Adrenal gland (tissue), 12 donors: ENCODE measurements around the gene ADPRHL1. TPM values are rescaled to one million over a fixed set of nuclear protein-coding genes. Genes with fewer than 3 reads are reported as not detected.
A peak's percentile ranks its signal among the peaks of the same experiment; 100 is the strongest.

ENCODE experiments used
- DNase-seq, 7 donors: peaks; one replicate each; pipeline ENCODE4 v3.0.0-alpha.2; 2019 to 2020
- H3K27ac ChIP-seq, 5 donors: fragments of 200-600 bp; sonication (generic) in 4 of 5; 1 replicate in 3 of 5; 2 replicates in 2 of 5; pipeline versions ENCODE4 v1.5.1 to v1.8.0; 2016 to 2020; ENCODE audit warnings: mild to moderate bottlenecking in 1 of 5
- H3K27me3 ChIP-seq: fragments of 200-600 bp; 2 replicates; pipeline ENCODE4 v1.8.0; 2021
- H3K36me3 ChIP-seq, 2 donors: fragments of 200-600 bp; replicated peaks in 1 of 2; 1 replicate in 1 of 2; 2 replicates in 1 of 2; pipeline versions ENCODE4 v1.5.1 to v1.8.0; 2018 to 2022
- H3K4me1 ChIP-seq, 2 donors: fragments of 200-600 bp; replicated peaks in 1 of 2; 1 replicate in 1 of 2; 2 replicates in 1 of 2; pipeline versions ENCODE4 v1.5.1 to v1.8.0; 2018 to 2021
- H3K4me3 ChIP-seq, 4 donors: fragments of 200-600 bp; sonication (generic) in 3 of 4; one replicate each; pipeline ENCODE4 v1.5.1; 2016 to 2018
- H3K9me3 ChIP-seq, 3 donors: fragments of 200-600 bp; sonication (generic) in 1 of 3; replicated peaks in 1 of 3; 1 replicate in 2 of 3; 2 replicates in 1 of 3; pipeline versions ENCODE4 v1.5.1 to v1.8.0; 2016 to 2021
- POLR2A ChIP-seq, 2 donors: fragments of 450-650 bp; IDR thresholded peaks; one replicate each; pipeline ENCODE4 v1.6.1; 2017; ENCODE audit warnings: antibody characterized with exemption in 2 of 2, mild to moderate bottlenecking in 2 of 2, moderate library complexity in 1 of 2
- WGBS, 4 donors: extraction: QIAGEN DNeasy Blood & Tissue Kit in 2 of 4; methylation state at CpG; one replicate each; pipeline versions ENCODE4 v1.1.5 to v1.1.7; 2013 to 2017; 5-methylcytosine and 5-hydroxymethylcytosine counted together
- intact Hi-C, 2 donors: fragments of 100-400 bp; cut with DNase I; formaldehyde crosslinking; loops; one replicate each; pipeline versions ENCODE4 v1.14.1 to v1.15.0; 2022 to 2023
- polyA plus RNA-seq, 3 donors: library from polyadenylated mRNA; stranded (reverse); fragments of 200-250 nt in 2 of 3; fragments of 350-450 nt in 1 of 3; fragmentation: Illumina TruSeq in 1 of 3; extraction: RNeasy Lipid Tissue Mini Kit (QIAGEN cat#74804) in 1 of 3; gene quantifications; one replicate each; pipeline ENCODE4 v1.2.3, GENCODE V29; 2013 to 2014
- total RNA-seq, 9 donors: library from RNA; depleted of rRNA in 4 of 9; stranded (reverse); fragments of >200 nt in 4 of 9; fragments of 120-200 nt in 1 of 9; fragmentation: NEBNext Ultra II Directional in 1 of 9; extraction: Animal tissue kit (Norgen Biotek cat#: 25700) in 1 of 9; gene quantifications; one replicate each; pipeline versions ENCODE4 v1.1.0 to v1.2.4, GENCODE V29; 2013 to 2023
- TF ChIP-seq, protein P1 (sequence below), 6 experiments: fragments of 450-650 bp in 4 of 6; fragments of 200-600 bp in 2 of 6; sonication (generic) in 1 of 6; IDR thresholded peaks; 1 replicate in 5 of 6; 2 replicates in 1 of 6; pipeline versions ENCODE4 v1.5.1 to v1.8.0; 2016 to 2021; ENCODE audit warnings: antibody characterized with exemption in 6 of 6, mild to moderate bottlenecking in 2 of 6, moderate library complexity in 1 of 6
- donor health status: healthy with polysubstance abuse.
- donor health status: Bipolar disorder and iron deficiency.
- donor health status: DM: yes; HTN: yes; CAD: no.
- donor health status: DM: no; HTN: no; CAD: no.
- donor health status: DM: no; HTN: no; CAD: no.
- donor health status: DM: yes; HTN: yes; CAD: no.

The ADPRHL1 gene
- total and polyA plus RNA-seq, 12 donors, result 2.0 to 14.2 (median 4.0) TPM

DNA sequence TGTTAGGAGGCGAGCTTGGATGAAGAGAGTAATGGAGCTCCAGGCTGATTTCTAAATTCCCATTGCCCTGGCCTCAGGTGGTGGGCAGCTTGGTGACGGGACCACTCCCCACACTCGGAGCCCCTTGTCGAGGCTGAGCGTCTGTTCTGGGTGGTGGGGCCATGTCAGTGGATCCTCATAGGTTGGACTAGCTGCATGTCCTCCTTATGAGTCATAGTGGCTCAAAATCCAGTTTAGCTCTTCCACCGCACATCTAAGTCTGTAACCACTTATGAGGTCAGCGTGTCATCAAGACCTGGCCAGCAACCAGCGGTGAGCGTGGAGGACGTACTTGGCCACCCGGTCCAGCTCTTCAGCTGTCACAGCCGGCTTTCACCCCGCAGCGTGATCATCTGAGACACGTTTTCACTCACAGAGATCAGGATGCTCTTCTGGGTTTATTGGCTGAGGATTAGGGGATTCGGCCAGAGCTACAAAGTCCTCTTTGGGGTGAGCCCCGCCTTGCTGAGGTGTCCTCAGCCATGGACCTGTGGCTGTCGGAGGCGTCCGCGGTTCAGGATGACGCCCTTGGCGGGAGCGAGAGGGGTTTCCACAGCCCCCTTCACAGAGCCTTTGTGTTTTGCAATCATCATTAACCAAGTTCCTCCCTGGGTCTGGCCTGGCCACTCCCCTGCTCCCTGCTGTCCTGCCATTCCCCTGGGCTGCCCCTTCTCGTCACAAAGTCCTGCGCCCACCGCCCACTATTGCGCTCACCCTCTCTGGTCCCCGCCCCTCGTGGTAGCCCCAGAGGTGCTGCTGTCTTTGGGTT lies 41.9 kb downstream of the ADPRHL1 start:
- no peaks in the 10 kb centered on the region for H3K27me3 ChIP-seq
- DNase-seq, result no peak
- H3K36me3 ChIP-seq, result no peaks in the 10 kb centered on the region
- H3K4me3 ChIP-seq, result no peak overlapping the region
- intact Hi-C loops, result no loop called here
- no peaks in the 10 kb centered on the region for H3K4me1 ChIP-seq
- 78 to 84% (median 79%) methylated on average over 20 to 30 of the region's 30 CpGs for WGBS, 4 donors
- H3K27ac ChIP-seq, result no peak overlapping the region
- TF ChIP-seq POLR2A (IDR thresholded peaks at IDR 0.05), result no peak
- TF ChIP-seq, protein P1, sequence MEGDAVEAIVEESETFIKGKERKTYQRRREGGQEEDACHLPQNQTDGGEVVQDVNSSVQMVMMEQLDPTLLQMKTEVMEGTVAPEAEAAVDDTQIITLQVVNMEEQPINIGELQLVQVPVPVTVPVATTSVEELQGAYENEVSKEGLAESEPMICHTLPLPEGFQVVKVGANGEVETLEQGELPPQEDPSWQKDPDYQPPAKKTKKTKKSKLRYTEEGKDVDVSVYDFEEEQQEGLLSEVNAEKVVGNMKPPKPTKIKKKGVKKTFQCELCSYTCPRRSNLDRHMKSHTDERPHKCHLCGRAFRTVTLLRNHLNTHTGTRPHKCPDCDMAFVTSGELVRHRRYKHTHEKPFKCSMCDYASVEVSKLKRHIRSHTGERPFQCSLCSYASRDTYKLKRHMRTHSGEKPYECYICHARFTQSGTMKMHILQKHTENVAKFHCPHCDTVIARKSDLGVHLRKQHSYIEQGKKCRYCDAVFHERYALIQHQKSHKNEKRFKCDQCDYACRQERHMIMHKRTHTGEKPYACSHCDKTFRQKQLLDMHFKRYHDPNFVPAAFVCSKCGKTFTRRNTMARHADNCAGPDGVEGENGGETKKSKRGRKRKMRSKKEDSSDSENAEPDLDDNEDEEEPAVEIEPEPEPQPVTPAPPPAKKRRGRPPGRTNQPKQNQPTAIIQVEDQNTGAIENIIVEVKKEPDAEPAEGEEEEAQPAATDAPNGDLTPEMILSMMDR (IDR thresholded peaks at IDR 0.05), result no peak
- H3K9me3 ChIP-seq, result no peaks in the 10 kb centered on the region

DNA sequence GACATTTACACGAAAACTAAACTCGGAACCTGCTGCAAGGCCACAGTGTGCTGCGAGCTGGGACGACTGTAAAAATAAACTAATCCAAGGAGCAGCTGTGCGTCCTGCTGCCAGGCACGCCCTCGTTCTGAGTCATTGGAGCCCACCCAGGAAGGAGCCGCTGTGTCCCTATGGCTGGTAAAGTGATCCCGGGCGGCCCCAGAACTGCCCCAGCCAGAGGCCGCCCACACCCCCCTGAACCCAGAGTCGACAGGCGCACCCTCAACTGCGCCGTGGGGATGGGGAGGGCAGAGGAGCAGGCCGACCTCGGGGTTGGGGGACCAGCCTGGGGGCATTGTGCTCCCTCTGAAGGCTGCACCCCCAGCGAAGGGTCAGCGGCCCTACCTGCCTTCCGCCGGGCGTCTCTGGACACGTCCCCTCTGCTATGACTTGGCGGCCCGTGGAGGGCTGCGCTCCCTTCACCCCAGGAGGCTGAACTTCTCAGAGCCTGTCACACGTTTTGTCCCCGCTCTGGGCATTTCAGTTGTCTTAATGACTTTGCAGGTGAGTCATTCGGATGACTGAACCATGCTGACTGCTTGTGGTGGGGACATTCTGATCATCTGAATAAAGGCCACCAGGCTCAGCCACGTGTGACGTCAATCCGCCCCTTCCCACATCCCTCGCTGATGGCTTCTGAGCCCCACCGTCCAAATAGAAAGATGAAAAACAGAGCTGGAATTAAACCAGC lies 42.7 kb downstream of the ADPRHL1 start:
- no peaks in the 10 kb centered on the region for H3K9me3 ChIP-seq
- no peak overlapping the region for H3K27ac ChIP-seq
- H3K27me3 ChIP-seq, result no peaks in the 10 kb centered on the region
- intact Hi-C loops, result no loop called here
- H3K36me3 ChIP-seq, result no peaks in the 10 kb centered on the region
- 74 to 79% (median 76%) methylated on average over 14 to 34 of the region's 34 CpGs for WGBS, 4 donors
- no peak overlapping the region for H3K4me3 ChIP-seq
- no peak for DNase-seq
- no peak for TF ChIP-seq POLR2A (IDR thresholded peaks at IDR 0.05)
- TF ChIP-seq, protein P1 (IDR thresholded peaks at IDR 0.05), result no peak
- H3K4me1 ChIP-seq, result no peaks in the 10 kb centered on the region

DNA sequence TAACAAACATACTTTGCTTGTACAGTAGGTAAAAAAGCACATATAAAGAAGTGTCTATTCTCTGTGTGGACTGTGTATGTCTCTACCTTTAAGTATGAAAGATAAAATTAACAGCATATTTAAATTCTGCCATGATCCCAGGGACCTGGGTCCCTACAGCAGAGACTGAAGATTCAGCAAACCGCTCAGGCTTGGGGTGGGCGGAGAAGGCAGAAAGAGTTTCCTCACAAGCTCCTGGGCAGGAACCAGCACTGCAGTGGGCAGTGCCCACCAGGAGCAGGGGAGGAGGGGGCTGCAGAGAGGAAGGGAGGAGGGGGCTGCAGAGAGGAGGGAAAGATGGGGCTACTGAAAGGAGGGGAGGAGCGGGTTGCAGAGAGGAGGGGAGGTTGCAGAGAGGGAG lies 44.7 kb downstream of the ADPRHL1 start:
- Histone ChIP-seq H3K9me3 (no peaks in the 10 kb centered on the region), H3K4me3 (no peak overlapping the region), H3K27ac (no peak overlapping the region), H3K36me3 (no peaks in the 10 kb centered on the region), H3K27me3 (no peaks in the 10 kb centered on the region), H3K4me1 (no peaks in the 10 kb centered on the region)
- DNase-seq, result peak in 1 of 7 donors; percentile 2
- intact Hi-C loops, result loop anchor here in 1 of 2 donors (10.0 kb wide), 1 partner anchor 474 kb away; no protein-coding TSS in a partner anchor
- WGBS, 4 donors, result 73 to 82% (median 79%) methylated on average over 3 of the region's 3 CpGs
- TF ChIP-seq, protein P1 (IDR thresholded peaks at IDR 0.05), result no peak
- no peak for TF ChIP-seq POLR2A (IDR thresholded peaks at IDR 0.05)
